Dedifferentiated amniotic fluid mesenchymal stem cell (primary cell): Measurements from ENCODE around the gene RASD1.

Experiments used
- DNase-seq: peaks from one replicate; pipeline ENCODE4 v3.0.0-alpha.2; 2016; ENCODE audit errors: extremely low spot score

RASD1 gene

GRCh38 chr17:17510456-17511292, 14.5 kb upstream of the RASD1 start:
- DNase-seq: no peak

GRCh38 chr17:17509601-17510425, 13.6 kb upstream of the RASD1 start:
- DNase-seq: no peak

- no peak for DNase-seq
Measured at GRCh38 chr17:17508646-17509591, 12.7 kb upstream of the RASD1 start.

- DNase-seq: no peak
Measured at GRCh38 chr17:17508019-17508535, 11.9 kb upstream of the RASD1 start.

GRCh38 chr17:17507465-17508011, 11.3 kb upstream of the RASD1 start:
- no peak for DNase-seq

GRCh38 chr17:17506893-17507464, 10.8 kb upstream of the RASD1 start:
- no peak for DNase-seq

- DNase-seq: no peak
Measured at GRCh38 chr17:17506181-17506741, 10.1 kb upstream of the RASD1 start.

- DNase-seq: no peak
Measured at GRCh38 chr17:17505610-17506171, 9.5 kb upstream of the RASD1 start.

GRCh38 chr17:17505151-17505550, 9.0 kb upstream of the RASD1 start:
- DNase-seq: no peak

- DNase-seq: no peak
Measured at GRCh38 chr17:17504341-17505140, 8.3 kb upstream of the RASD1 start.

GRCh38 chr17:17503566-17504130, 7.5 kb upstream of the RASD1 start:
- no peak for DNase-seq

GRCh38 chr17:17502741-17503565, 6.8 kb upstream of the RASD1 start:
- DNase-seq: no peak

- no peak for DNase-seq
Measured at GRCh38 chr17:17500999-17501605, 4.9 kb upstream of the RASD1 start.

- no peak for DNase-seq
Measured at GRCh38 chr17:17499402-17500145, 3.4 kb upstream of the RASD1 start.

- DNase-seq: no peak
Measured at GRCh38 chr17:17498606-17499301, 2.6 kb upstream of the RASD1 start.

GRCh38 chr17:17497845-17498520, 1.8 kb upstream of the RASD1 start:
- no peak for DNase-seq
